BE2C (cell line): ENCODE results near the gene TIMM23.

Source experiments
- DNase-seq: peaks from one replicate; pipeline ENCODE4 v3.0.0-alpha.2; 2020
- H3K27me3 ChIP-seq: fragments of 250-450 bp; sonication (Bioruptor Pico); 2 replicates; pipeline ENCODE4 v1.5.1; 2020; ENCODE audit warnings: mild to moderate bottlenecking
- H3K36me3 ChIP-seq: fragments of 250-450 bp; sonication (Bioruptor Pico); 2 replicates; pipeline ENCODE4 v1.5.1; 2020; ENCODE audit warnings: mild to moderate bottlenecking
- H3K4me1 ChIP-seq: fragments of 250-450 bp; sonication (Bioruptor Pico); 2 replicates; pipeline ENCODE4 v1.5.1; 2020
- H3K4me3 ChIP-seq: 2 replicates; pipeline ENCODE4 v1.5.1; 2011; ENCODE audit warnings: low read depth, low read length
- H3K9me3 ChIP-seq: fragments of 250-450 bp; sonication (Bioruptor Pico); 2 replicates; pipeline ENCODE4 v1.5.1; 2020
- TF ChIP-seq, protein P1 (sequence below): IDR thresholded peaks from 2 replicates; pipeline ENCODE4 v1.5.1; 2012; ENCODE audit warnings: mild to moderate bottlenecking, low read depth, low read length

Gene TIMM23

DNA sequence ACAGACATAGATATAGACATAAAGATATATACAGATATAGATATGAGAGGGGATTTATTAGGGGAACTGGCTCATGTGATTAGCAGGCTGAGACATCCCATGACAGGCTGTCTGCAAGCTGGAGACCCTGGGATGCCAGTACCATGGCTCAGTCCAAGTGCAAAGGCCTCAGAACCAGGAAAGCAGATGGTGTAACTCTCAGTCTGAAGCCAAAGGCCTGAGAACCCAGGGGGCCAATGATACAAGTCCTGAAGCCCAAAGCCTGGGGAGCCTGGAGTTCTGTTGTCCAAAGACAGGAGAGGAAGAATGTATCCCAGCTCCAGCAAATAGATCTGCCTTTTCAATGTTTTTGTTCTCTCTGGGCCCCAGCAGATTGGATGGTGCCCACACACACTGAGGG lies 52.7 kb downstream of the TIMM23 start:
- Histone ChIP-seq H3K4me1 (no peaks in the 10 kb centered on the region), H3K36me3 (no peaks in the 10 kb centered on the region), H3K4me3 (no peak overlapping the region), H3K27me3 (no peaks in the 10 kb centered on the region), H3K9me3 (no peaks in the 10 kb centered on the region)
- DNase-seq = no peak
- TF ChIP-seq, protein P1, sequence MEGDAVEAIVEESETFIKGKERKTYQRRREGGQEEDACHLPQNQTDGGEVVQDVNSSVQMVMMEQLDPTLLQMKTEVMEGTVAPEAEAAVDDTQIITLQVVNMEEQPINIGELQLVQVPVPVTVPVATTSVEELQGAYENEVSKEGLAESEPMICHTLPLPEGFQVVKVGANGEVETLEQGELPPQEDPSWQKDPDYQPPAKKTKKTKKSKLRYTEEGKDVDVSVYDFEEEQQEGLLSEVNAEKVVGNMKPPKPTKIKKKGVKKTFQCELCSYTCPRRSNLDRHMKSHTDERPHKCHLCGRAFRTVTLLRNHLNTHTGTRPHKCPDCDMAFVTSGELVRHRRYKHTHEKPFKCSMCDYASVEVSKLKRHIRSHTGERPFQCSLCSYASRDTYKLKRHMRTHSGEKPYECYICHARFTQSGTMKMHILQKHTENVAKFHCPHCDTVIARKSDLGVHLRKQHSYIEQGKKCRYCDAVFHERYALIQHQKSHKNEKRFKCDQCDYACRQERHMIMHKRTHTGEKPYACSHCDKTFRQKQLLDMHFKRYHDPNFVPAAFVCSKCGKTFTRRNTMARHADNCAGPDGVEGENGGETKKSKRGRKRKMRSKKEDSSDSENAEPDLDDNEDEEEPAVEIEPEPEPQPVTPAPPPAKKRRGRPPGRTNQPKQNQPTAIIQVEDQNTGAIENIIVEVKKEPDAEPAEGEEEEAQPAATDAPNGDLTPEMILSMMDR = no peak

- TF ChIP-seq, protein P1 = no peak
- Histone ChIP-seq H3K4me1 (no peaks in the 10 kb centered on the region), H3K27me3 (no peaks in the 10 kb centered on the region)
These were observed 53.1 kb downstream of the TIMM23 start for GRCh38 chr10:46025406-46025805.

DNA sequence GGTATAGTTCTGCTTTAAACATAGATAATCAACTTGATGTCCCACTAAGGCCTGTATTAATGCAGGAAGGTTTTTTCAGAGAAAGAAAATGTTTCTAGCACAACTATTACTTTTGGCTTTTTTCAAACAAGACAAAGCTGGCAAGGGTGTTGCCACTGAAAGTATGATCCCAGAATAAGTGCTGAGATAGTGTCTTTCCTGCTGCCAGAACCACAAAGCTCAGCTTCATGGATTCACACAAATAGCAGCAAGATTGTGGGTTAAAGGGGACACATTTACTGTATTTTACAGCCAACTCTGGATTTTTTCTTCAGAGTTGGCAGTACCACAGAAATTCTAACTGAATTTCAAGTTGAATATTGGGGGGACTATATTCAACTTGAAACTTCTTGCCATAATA lies 53.8 kb downstream of the TIMM23 start:
- Histone ChIP-seq H3K4me3 (no peak overlapping the region), H3K27me3 (no peaks in the 10 kb centered on the region), H3K36me3 (no peaks in the 10 kb centered on the region), H3K4me1 (no peaks in the 10 kb centered on the region), H3K9me3 (no peaks in the 10 kb centered on the region)
- DNase-seq = no peak
- TF ChIP-seq, protein P1 = no peak

More at GRCh38 chr10:46025406-46025805, 53.1 kb downstream of the TIMM23 start:
- Histone ChIP-seq H3K4me3 (no peak overlapping the region), H3K9me3 (no peaks in the 10 kb centered on the region), H3K36me3 (no peaks in the 10 kb centered on the region)
- DNase-seq = peak; percentile 20

DNA sequence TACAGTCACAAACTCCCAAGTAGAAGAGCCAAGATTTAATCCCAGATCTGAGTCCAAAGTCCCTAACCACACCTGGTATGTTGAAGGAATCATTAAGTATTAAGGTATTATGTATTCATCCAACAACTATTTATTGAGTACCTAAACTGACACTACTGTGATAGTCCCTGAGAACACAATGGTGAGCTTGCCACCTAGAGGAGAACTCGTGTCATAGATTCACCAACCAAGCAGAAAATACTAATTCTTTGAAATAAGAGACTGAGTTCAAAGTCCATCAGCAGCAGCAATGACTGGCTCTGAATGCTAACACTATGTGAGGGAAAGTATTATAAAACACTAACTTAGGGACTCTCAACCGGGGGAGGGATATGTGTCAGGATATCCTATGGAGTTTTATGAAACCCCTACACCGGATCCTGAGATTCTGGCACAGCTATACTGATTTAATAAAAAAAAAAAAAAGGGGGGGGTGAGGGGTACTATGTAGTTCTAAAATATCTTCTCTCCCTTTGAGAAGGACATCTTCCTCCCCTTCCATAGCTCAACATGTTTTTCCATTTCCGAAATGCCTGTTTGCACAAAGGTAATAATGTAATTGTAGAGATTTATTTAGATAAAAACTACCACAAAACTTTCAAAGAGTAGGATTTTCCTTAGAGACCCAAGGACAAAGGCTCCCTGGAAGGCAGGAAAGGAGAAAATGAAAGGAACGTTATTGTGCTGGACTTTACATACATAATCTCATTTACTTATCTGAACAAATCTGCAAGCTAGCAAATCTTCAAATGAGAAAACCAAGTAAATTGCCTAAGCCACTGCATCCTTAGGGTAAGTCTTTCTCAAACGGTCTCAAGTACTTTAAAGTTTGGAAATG lies 56.5 kb downstream of the TIMM23 start:
- H3K9me3 ChIP-seq = no peaks in the 10 kb centered on the region
- TF ChIP-seq, protein P1 = peak; percentile 71
- peak; percentile 26 for DNase-seq
- H3K36me3 ChIP-seq = no peaks in the 10 kb centered on the region
- H3K4me1 ChIP-seq = no peaks in the 10 kb centered on the region
- peak overlapping the region; percentile 88 for H3K4me3 ChIP-seq
- H3K27me3 ChIP-seq = no peaks in the 10 kb centered on the region

DNA sequence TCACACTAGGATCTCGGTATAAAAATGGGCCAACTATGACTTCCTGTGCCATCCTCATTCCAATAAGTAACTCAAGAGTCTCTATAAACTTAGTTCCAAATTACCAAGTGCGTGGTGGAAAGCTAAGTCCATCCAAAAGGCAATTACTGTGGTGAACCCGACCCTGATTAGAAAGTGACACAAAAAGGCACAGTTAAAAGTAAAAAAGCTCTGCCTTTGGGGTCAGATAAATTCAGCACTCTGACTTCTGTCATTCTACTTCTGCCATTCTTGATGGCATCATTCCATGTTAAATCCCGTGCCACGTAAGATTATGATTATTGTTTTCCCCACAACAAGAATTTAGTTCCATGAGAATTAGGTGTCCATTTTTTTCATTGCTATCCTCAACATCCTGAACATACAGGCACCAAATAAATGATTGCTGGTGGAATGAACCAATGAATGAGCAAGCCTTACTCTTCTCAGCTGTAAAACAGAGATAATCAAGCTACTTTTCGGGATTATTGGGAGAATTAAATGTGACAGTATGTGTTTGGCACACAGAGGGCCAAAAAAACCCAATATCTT lies 57.3 kb downstream of the TIMM23 start:
- Histone ChIP-seq H3K27me3 (no peaks in the 10 kb centered on the region), H3K4me3 (peak overlapping the region; percentile 88), H3K9me3 (no peaks in the 10 kb centered on the region), H3K36me3 (no peaks in the 10 kb centered on the region), H3K4me1 (no peaks in the 10 kb centered on the region)
- no peak for DNase-seq
- TF ChIP-seq, protein P1 = no peak
